H1 (cell line): Measurements from ENCODE around the gene CAMK2N2. TPM values are rescaled to one million over a fixed set of nuclear protein-coding genes. Genes with fewer than 3 reads are reported as not detected.
A peak's percentile ranks its signal among the peaks of the same experiment; 100 is the strongest.

Experiments used
- EP300 ChIP-seq, 2 experiments: IDR thresholded peaks; 1 replicate in 1 of 2; 2 replicates in 1 of 2; pipeline ENCODE4 v1.6.1; 2011 to 2012; ENCODE audit warnings: low read depth in 2 of 2, low read length in 2 of 2, mild to moderate bottlenecking in 2 of 2, borderline replicate concordance in 1 of 2, inconsistent platforms in 1 of 2, moderate library complexity in 1 of 2
- PHF8 ChIP-seq: fragments of 200-600 bp; sonication (generic); conservative IDR thresholded peaks from 2 replicates; pipeline ENCODE4 v1.7.1; 2012; ENCODE audit warnings: low read depth, mild to moderate bottlenecking, inconsistent platforms, low read length, moderate library complexity
- RBBP5 ChIP-seq: IDR thresholded peaks from 2 replicates; pipeline ENCODE4 v1.7.1; 2012; ENCODE audit warnings: low read depth, mild to moderate bottlenecking, inconsistent platforms, low read length, moderate library complexity, borderline replicate concordance
- polyA plus RNA-seq, 7 experiments: library from polyadenylated mRNA; depleted of rRNA in 3 of 7; stranded (reverse) in 5 of 7; unstranded in 2 of 7; fragments of >200 nt in 5 of 7; fragments of 200-250 nt in 2 of 7; gene quantifications; 1 replicate in 5 of 7; 2 replicates in 1 of 7; 4 replicates in 1 of 7; pipeline versions ENCODE4 v1.2.1 to v1.2.3, GENCODE V29; 2011 to 2013; ENCODE audit warnings: missing spikeins in 2 of 7, mixed read lengths in 2 of 7
- total RNA-seq: library from RNA; stranded (reverse); fragmentation: NEBNext Ultra II Directional; extraction: Animal tissue kit (Norgen Biotek cat#: 25700); gene quantifications from 2 replicates; pipeline ENCODE4 v1.2.1, GENCODE V29; 2021

CAMK2N2 gene
- total and polyA plus RNA-seq, 2 of the 8 experiments (the other 6 are each of a cell fraction or from before 2014, with no cell fraction given) = 4.0 to 17.7 TPM

GRCh38 chr3:184229394-184230080 is 31.8 kb downstream of the CAMK2N2 start, which contains the start of gene VWA5B2 (continued):
- TF ChIP-seq EP300 (IDR thresholded peaks at IDR 0.05; ENCODE audit: borderline replicate concordance in 1 of 2, low read depth in 2 of 2, low read length in 2 of 2) = no peak
- TF ChIP-seq PHF8 = 0 out of 2 replicates have a peak, but pooled peaks have one; percentile 23
- TF ChIP-seq RBBP5 = no peak
- TF ChIP-seq, all 59 proteins: peak for 7
